Mononuclear cell (primary cell): ENCODE results near the gene PER1. TPM values are rescaled to one million over a fixed set of nuclear protein-coding genes. Genes with fewer than 3 reads are reported as not detected.

Source experiments
- H3K27me3 ChIP-seq: 2 replicates; pipeline ENCODE4 v1.6.0; 2011; ENCODE audit warnings: low read length, control low read depth; ENCODE audit not compliant: insufficient read depth
- H3K4me1 ChIP-seq: 2 replicates; pipeline ENCODE4 v1.5.1; 2011; ENCODE audit warnings: mild to moderate bottlenecking, low read length, control low read depth; ENCODE audit not compliant: insufficient read depth
- H3K4me3 ChIP-seq: 2 replicates; pipeline ENCODE4 v1.5.1; 2011; ENCODE audit warnings: mild to moderate bottlenecking, low read length, moderate library complexity
- H3K9me3 ChIP-seq: 2 replicates; pipeline ENCODE4 v1.5.1; 2011; ENCODE audit warnings: low read depth, mild to moderate bottlenecking, control low read depth, low read length
- total RNA-seq: library from RNA; depleted of rRNA; stranded (reverse); fragments of >200 nt; gene quantifications from one replicate; pipeline ENCODE4 v1.2.3, GENCODE V29; 2012

PER1 gene
- total RNA-seq, 1 donor = 250 TPM

DNA sequence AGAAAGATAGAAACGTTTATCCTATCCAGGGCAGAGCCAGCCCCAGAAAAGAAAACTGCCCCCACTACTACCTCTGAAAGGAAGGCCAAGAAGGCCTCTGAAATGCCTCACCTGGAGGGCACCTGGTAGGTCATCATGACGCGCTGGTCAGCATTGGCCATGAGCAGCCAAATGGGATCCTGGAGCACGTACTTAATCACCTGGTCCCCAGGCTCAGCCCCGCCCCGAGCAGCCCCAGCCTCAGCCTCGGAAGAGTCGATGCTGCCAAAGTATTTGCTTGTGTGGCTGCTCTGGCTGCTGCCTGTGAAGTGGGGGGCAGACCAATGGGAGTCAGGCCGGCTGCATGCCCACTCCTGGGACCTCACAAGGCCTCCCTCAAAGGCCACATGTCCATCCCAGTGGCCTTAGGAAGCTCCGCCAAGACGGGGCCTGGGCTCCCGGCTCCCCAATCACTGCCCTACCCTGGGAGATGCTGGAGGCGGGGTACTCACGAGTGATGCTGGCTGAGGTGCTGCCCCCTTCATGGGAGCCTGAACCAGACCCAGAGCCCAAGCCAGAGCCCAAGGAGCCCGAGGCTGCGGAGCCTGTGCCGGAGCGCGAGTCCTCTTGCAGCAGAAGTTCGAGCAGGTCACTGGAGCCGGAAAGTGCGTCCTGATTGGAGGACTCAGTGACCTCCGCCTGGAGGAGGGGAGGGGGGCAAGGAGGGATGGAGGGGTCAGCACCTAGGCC lies 9.9 kb downstream of the PER1 start:
- Histone ChIP-seq H3K4me1 (peaks cover 29% of the 10 kb centered on the region), H3K4me3 (no peak overlapping the region), H3K9me3 (no peaks in the 10 kb centered on the region), H3K27me3 (no peaks in the 10 kb centered on the region)

GRCh38 chr17:8141741-8142140 lies 10.5 kb downstream of the PER1 start:
- Histone ChIP-seq H3K4me3 (no peak overlapping the region), H3K4me1 (peaks cover 29% of the 10 kb centered on the region), H3K27me3 (no peaks in the 10 kb centered on the region), H3K9me3 (no peaks in the 10 kb centered on the region)

DNA sequence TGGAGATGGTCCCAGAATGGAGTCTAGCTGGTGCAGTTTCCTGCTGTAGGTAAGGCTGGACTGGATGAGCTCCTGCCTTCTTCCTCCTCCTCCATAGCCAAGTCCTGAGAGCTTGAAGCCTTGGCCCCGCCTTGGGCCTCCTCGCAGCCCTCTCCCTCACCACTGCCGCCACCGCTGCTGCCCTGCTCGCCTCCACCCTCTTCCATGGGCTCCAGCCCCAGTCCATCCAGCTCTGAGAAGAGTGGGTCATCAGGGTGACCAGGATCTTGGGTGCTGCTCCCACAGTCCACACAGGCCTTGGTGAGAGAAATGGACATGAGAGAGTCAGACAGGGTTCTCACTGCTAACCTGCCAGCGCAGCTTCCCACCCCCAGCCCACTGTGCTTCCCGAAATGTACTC lies 11.2 kb downstream of the PER1 start:
- H3K27me3 ChIP-seq = no peaks in the 10 kb centered on the region
- H3K9me3 ChIP-seq = no peaks in the 10 kb centered on the region
- H3K4me3 ChIP-seq = no peak overlapping the region
- peaks cover 29% of the 10 kb centered on the region for H3K4me1 ChIP-seq

DNA sequence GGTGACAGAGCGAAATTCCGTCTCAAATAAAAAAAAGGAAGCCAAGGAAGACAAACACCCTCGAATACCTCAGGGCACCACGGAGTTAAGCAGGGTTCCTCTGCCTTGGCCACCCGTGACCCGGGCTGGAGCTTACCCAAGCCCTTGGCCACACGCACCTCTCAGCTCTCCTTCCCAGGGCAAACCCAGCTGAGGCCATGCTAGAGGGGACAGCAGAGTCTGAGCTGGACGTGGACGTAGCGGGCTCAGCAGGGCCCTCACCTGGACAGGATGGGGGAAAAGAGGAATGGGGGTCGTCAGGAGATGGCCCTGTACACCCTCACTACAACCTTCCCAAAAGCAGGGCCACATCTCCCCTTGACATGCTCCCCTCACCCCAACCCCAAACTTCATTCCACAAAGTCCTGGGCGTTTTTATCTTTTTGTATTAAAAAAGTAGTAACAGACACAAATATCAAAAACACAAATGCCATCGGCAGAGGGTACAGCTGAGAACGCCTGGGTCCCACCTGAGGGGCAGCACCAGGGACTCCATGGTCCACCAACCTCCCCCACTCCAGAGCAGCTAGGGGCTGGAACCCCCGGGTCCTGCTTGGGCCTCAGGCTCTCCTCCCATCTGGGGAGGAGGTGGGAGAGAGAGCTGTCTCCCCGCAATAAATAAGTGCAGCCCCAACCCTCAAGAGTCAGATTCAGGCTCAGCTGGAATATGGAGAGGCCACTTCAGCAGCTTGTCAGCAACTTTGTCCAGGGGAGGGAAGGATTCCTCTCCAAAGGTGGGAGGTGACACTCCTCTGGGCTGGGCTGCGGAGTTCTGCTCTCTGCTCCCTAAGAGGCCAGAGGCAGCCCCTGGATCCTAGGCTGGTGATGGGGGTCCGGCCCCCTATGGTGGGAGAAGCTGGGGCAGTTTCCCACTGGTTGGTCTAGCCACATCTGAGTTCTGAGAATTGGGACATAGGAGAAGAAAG lies 11.9 kb downstream of the PER1 start:
- no peak overlapping the region for H3K4me3 ChIP-seq
- no peaks in the 10 kb centered on the region for H3K9me3 ChIP-seq
- peaks cover 29% of the 10 kb centered on the region for H3K4me1 ChIP-seq
- no peaks in the 10 kb centered on the region for H3K27me3 ChIP-seq

DNA sequence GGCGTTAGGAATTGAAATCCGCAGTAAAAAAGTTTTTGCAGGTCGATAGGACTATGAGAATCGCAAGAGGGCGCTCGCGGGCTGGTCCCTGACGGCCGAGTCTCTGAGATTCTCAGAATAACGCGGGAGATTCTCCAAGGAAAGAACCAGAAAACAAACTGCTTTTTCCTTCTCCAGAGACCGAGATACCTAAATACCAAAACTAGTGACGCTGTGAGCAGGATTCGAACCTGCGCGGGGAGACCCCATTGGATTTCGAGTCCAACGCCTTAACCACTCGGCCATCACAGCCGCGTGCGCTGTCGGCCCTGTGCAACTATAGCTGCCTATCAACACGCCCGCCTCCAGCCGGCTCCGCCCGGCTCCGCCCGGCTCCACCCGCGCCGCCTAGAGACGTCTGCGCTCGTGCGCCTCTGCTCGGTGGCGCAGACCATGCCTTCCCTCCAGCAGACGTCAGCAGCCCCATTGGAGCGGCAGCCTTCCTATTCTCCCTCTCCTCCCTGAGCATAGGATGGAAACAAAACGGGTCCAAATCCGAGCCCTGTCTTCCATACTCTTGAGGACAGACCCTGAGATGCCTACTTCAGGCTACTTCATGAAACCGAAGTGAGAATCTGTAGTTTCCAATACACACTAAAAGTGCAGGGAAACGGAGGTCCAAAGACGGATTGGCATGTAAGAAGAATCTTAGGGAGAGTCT lies 13.4 kb downstream of the PER1 start:
- H3K4me1 ChIP-seq = peaks cover 29% of the 10 kb centered on the region
- peak overlapping the region; percentile 43 for H3K4me3 ChIP-seq
- no peaks in the 10 kb centered on the region for H3K27me3 ChIP-seq
- no peaks in the 10 kb centered on the region for H3K9me3 ChIP-seq

GRCh38 chr17:8138374-8138671 lies 13.9 kb downstream of the PER1 start:
- Histone ChIP-seq H3K9me3 (no peaks in the 10 kb centered on the region), H3K4me3 (peak overlapping the region; percentile 43), H3K27me3 (no peaks in the 10 kb centered on the region), H3K4me1 (peaks cover 29% of the 10 kb centered on the region)

DNA sequence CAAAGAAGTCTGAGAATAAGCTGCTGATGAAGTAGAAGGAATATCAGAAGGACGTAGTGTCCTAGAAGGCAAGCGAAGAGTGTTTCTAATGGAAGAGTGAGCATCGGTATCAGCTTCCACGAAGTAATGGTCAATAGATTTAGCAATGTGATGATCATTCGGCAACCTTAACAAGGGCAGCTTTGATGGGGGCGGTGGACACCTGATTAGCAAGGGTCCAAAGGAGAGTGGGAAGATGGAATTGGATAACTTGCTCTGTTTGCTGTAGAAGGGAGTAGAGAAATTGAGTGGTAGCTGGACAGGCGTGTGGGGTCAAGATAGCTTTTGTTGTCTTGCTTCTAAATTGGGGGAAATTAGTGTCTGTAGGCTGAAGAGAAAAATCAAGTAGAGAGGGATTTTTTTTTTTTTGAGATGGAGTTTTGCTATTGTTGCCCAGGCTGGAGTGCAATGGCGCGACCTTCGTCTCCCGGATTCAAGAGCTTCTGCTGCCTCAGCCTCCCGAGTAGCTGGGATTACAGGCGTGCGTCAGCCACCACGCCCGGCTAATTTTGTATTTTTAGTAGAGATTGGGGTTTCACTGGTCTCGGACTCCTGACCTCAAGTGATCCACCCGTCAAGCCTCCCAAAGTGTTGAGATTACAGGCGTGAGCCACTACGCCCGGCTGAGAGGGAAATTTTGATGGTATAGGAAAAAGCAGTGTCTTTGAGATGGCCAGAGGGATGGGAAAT lies 14.4 kb downstream of the PER1 start:
- peaks cover 29% of the 10 kb centered on the region for H3K4me1 ChIP-seq
- no peaks in the 10 kb centered on the region for H3K9me3 ChIP-seq
- no peaks in the 10 kb centered on the region for H3K27me3 ChIP-seq
- H3K4me3 ChIP-seq = peak overlapping the region; percentile 43

DNA sequence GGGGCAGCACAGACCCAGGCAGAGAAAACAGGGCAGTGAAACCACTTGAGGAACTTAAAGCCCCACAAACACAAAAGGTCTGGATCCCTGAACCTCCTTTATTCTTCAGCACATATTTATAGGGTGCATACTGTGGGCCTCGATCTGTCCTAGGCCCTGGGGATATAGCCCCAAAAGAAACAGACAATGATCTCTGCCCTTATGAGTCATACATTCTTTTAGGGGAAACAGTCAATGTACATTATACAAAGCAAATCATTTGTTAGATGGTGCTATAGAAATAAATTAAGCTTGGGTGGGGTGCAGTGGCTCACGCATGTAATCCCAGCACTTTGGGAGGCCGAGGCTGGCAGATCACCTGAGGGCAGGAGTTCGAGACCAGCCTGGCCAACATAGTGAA lies 18.3 kb downstream of the PER1 start:
- Histone ChIP-seq H3K9me3 (no peaks in the 10 kb centered on the region), H3K27me3 (no peaks in the 10 kb centered on the region)

GRCh38 chr17:8133399-8133798 lies 18.8 kb downstream of the PER1 start:
- H3K9me3 ChIP-seq = no peaks in the 10 kb centered on the region
- H3K27me3 ChIP-seq = peaks cover 2% of the 10 kb centered on the region
- no peak overlapping the region for H3K4me3 ChIP-seq
- peaks cover 10% of the 10 kb centered on the region for H3K4me1 ChIP-seq

More for the DNA sequence above, 18.3 kb downstream of the PER1 start:
- H3K4me3 ChIP-seq = no peak overlapping the region
- peaks cover 14% of the 10 kb centered on the region for H3K4me1 ChIP-seq

- Histone ChIP-seq H3K4me1 (peaks cover 5% of the 10 kb centered on the region), H3K9me3 (no peaks in the 10 kb centered on the region), H3K4me3 (no peak overlapping the region), H3K27me3 (peaks cover 9% of the 10 kb centered on the region)
Measured at GRCh38 chr17:8131844-8132441, 20.3 kb downstream of the PER1 start.

DNA sequence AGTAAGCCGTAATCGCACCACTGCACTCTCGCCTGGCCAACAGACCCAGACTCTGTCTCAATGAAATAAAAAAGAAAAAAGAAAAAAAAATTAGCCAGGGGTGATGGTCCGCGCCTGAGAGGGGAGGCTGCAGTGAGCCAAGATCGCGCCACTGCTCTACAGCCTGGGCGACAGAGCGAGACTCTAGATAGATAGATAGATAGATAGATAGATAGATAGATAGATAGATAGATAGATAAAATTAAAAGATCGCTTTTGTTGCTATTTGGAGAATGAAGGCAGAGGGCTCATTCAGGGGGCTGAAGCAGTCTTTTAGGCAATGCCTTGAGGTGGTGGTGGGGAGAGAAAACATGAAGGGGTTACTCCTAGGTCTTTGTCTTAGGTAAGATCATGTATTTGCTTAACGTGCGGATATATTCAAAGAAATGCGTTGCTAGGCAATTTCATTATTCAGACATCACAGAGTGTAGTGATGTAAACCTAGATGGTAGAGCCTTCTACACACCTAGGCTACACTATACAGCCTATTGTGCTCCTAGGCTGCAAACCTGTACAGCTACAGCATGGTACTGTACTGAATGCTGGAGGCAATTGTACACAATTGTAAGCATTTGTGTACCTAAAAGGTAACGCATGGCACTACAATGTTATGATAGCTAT lies 23.9 kb downstream of the PER1 start:
- Histone ChIP-seq H3K27me3 (peaks cover 36% of the 10 kb centered on the region), H3K4me1 (peaks cover 40% of the 10 kb centered on the region), H3K4me3 (no peak overlapping the region), H3K9me3 (no peaks in the 10 kb centered on the region)

GRCh38 chr17:8126491-8127066 lies 25.6 kb downstream of the PER1 start:
- peaks cover 50% of the 10 kb centered on the region for H3K27me3 ChIP-seq
- peaks cover 57% of the 10 kb centered on the region for H3K4me1 ChIP-seq
- H3K9me3 ChIP-seq = no peaks in the 10 kb centered on the region
- H3K4me3 ChIP-seq = peak overlapping the region; percentile 47

DNA sequence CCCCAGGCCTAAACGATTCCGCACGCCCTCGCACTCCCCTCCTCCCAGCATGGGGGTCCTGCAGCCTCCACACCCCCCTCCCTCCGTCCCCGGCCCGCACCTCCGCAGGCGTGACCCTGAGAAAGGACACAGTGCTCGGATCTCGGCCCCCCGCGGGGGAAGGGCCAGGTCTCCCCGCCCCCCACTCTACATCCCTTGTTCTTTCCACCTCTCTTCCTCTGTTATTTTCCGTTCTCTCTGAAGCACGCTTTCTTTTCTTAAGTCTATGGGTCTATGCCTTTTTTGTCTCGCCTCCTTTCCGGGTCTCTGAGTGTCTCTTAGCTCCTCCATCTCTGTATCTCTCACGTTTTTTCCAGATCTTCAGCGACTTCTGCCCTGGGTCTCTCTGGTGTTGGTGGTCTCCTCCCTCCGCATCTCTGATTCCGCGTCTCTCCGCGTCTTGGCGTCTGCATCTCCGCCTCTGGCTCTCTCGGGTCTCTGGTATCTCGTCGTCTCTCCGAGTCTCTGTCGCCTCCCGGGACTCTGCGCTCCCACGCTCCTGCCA lies 26.2 kb downstream of the PER1 start:
- peak overlapping the region; percentile 47 for H3K4me3 ChIP-seq
- peaks cover 52% of the 10 kb centered on the region for H3K27me3 ChIP-seq
- peaks cover 62% of the 10 kb centered on the region for H3K4me1 ChIP-seq
- no peaks in the 10 kb centered on the region for H3K9me3 ChIP-seq
